OCI-LY1 (cell line): Measurements from ENCODE around the gene KITLG.

Experiments used
- H2AFZ ChIP-seq: fragments of 200-600 bp; sonication (generic), shearing (Covaris generic); 2 replicates; pipeline ENCODE4 v1.6.0; 2014; ENCODE audit warnings: antibody characterized with exemption, mild to moderate bottlenecking, low read length
- H3F3A ChIP-seq: fragments of 200-600 bp; sonication (generic), shearing (Covaris generic); 2 replicates; pipeline ENCODE4 v1.6.0; 2014; ENCODE audit warnings: mild to moderate bottlenecking, antibody characterized with exemption, low read length, moderate library complexity; ENCODE audit not compliant: insufficient read depth
- H3K27ac ChIP-seq: fragments of 200-600 bp; sonication (generic); 2 replicates; pipeline ENCODE4 v1.5.1; 2014; ENCODE audit warnings: low read length, mixed run types, mild to moderate bottlenecking, low read depth; ENCODE audit not compliant: poor library complexity, severe bottlenecking
- H3K27me3 ChIP-seq: fragments of 200-600 bp; sonication (generic); 2 replicates; pipeline ENCODE4 v1.6.0; 2014; ENCODE audit warnings: antibody characterized with exemption, mild to moderate bottlenecking, low read length, moderate library complexity; ENCODE audit not compliant: insufficient read depth
- H3K36me3 ChIP-seq: fragments of 200-600 bp; sonication (generic); 2 replicates; pipeline ENCODE4 v1.6.1; 2014; ENCODE audit warnings: mild to moderate bottlenecking, antibody characterized with exemption, low read length, moderate library complexity, mixed read lengths; ENCODE audit not compliant: insufficient read depth
- H3K4me1 ChIP-seq: fragments of 200-600 bp; sonication (generic); 2 replicates; pipeline ENCODE4 v1.5.1; 2014; ENCODE audit warnings: mild to moderate bottlenecking, low read length, moderate library complexity; ENCODE audit not compliant: insufficient read depth, severe bottlenecking
- H3K4me2 ChIP-seq: fragments of 200-600 bp; sonication (generic), shearing (Covaris generic); 2 replicates; pipeline ENCODE4 v1.6.1; 2014; ENCODE audit warnings: low read length
- H3K4me3 ChIP-seq: fragments of 200-600 bp; sonication (generic); 2 replicates; pipeline ENCODE4 v1.5.1; 2014; ENCODE audit warnings: low read length, low read depth, mild to moderate bottlenecking, mixed read lengths; ENCODE audit not compliant: poor library complexity, severe bottlenecking
- H3K79me2 ChIP-seq: fragments of 200-600 bp; shearing (Covaris generic); 2 replicates; pipeline ENCODE4 v1.6.1; 2016; ENCODE audit warnings: mixed run types, low read length, mixed read lengths; ENCODE audit not compliant: insufficient read depth
- H3K9ac ChIP-seq: fragments of 200-600 bp; sonication (generic), shearing (Covaris generic); 2 replicates; pipeline ENCODE4 v1.6.1; 2014; ENCODE audit warnings: mild to moderate bottlenecking, low read length, mixed read lengths
- H3K9me2 ChIP-seq: fragments of 200-600 bp; sonication (generic), shearing (Covaris generic); 2 replicates; pipeline ENCODE4 v1.6.1; 2014; ENCODE audit warnings: low read depth, mild to moderate bottlenecking, low read length, mixed read lengths
- H3K9me3 ChIP-seq: fragments of 200-600 bp; shearing (Covaris generic); 2 replicates; pipeline ENCODE4 v1.6.1; 2014; ENCODE audit warnings: low read length, mixed read lengths
- H4K20me1 ChIP-seq: fragments of 200-600 bp; sonication (generic), shearing (Covaris generic); 2 replicates; pipeline ENCODE4 v1.6.0; 2016; ENCODE audit warnings: mild to moderate bottlenecking, low read length; ENCODE audit not compliant: insufficient read depth
- CTCF ChIP-seq: fragments of 200-600 bp; sonication (generic), shearing (Covaris generic); IDR thresholded peaks from 2 replicates; pipeline ENCODE4 v1.5.1; 2017; ENCODE audit warnings: mild to moderate bottlenecking, antibody characterized with exemption, low read length, moderate library complexity, mixed read lengths
- EZH2 ChIP-seq: fragments of 200-600 bp; sonication (generic), shearing (Covaris generic); IDR thresholded peaks from 2 replicates; pipeline ENCODE4 v1.8.0; 2017; ENCODE audit warnings: borderline replicate concordance, mixed run types, mild to moderate bottlenecking, antibody characterized with exemption, low read length, moderate library complexity, mixed read lengths

The KITLG gene

GRCh38 chr12:88566430-88566829 lies 13.8 kb downstream of the KITLG start:
- no peak overlapping the region for H3K27ac ChIP-seq

GRCh38 chr12:88562846-88563582 lies 17.3 kb downstream of the KITLG start:
- Histone ChIP-seq H2AFZ (no peak overlapping the region), H3K4me2 (no peak overlapping the region), H3K27ac (no peak overlapping the region)

More at GRCh38 chr12:88566430-88566829, 13.8 kb downstream of the KITLG start:
- Histone ChIP-seq H3K9me2 (no peaks in the 10 kb centered on the region), H2AFZ (no peak overlapping the region), H3K36me3 (no peaks in the 10 kb centered on the region), H3K4me1 (no peaks in the 10 kb centered on the region), H3K79me2 (no peaks in the 10 kb centered on the region), H3K9me3 (no peaks in the 10 kb centered on the region), H3K4me2 (no peak overlapping the region), H3K4me3 (no peak overlapping the region), H3F3A (no peaks in the 10 kb centered on the region), H4K20me1 (no peaks in the 10 kb centered on the region), H3K9ac (no peak overlapping the region), H3K27me3 (no peaks in the 10 kb centered on the region)
- no peak for TF ChIP-seq CTCF
- TF ChIP-seq EZH2 = no peak

GRCh38 chr12:88562151-88562550 lies 18.1 kb downstream of the KITLG start:
- Histone ChIP-seq H2AFZ (no peak overlapping the region), H3F3A (no peaks in the 10 kb centered on the region), H3K27ac (no peak overlapping the region), H3K4me1 (no peaks in the 10 kb centered on the region), H3K79me2 (no peaks in the 10 kb centered on the region), H3K9me3 (no peaks in the 10 kb centered on the region), H3K4me2 (no peak overlapping the region), H4K20me1 (no peaks in the 10 kb centered on the region), H3K9ac (no peak overlapping the region), H3K27me3 (no peaks in the 10 kb centered on the region), H3K9me2 (no peaks in the 10 kb centered on the region), H3K36me3 (no peaks in the 10 kb centered on the region), H3K4me3 (no peak overlapping the region)
- TF ChIP-seq CTCF (no peak), EZH2 (no peak)

More at GRCh38 chr12:88562846-88563582, 17.3 kb downstream of the KITLG start:
- Histone ChIP-seq H3K79me2 (no peaks in the 10 kb centered on the region), H4K20me1 (no peaks in the 10 kb centered on the region), H3K27me3 (no peaks in the 10 kb centered on the region), H3F3A (no peaks in the 10 kb centered on the region), H3K4me3 (no peak overlapping the region), H3K9me2 (no peaks in the 10 kb centered on the region), H3K9ac (no peak overlapping the region), H3K9me3 (no peaks in the 10 kb centered on the region), H3K4me1 (no peaks in the 10 kb centered on the region), H3K36me3 (no peaks in the 10 kb centered on the region)
- TF ChIP-seq CTCF (no peak), EZH2 (no peak)
